Activated T-helper 1 cell treated with Interleukin-2 at 50 U/mL for 16 hours (primary cell): ENCODE data around the gene MRRF.
A peak's percentile ranks its signal among the peaks of the same experiment; 100 is the strongest.

ENCODE experiments used
- DNase-seq: peaks from one replicate; pipeline ENCODE4 v3.0.0-alpha.2; 2020; ENCODE audit warnings: low read depth

Gene MRRF

GRCh38 chr9:122264360-122265148 is at the start of gene MRRF, which contains the start of gene RBM18:
Gene MRRF, plus strand, starts transcription at chr9:122264882. Its CDS starts 6,010 bp downstream, at chr9:122270892.
Gene RBM18, minus strand, starts transcription at chr9:122264840. Its CDS starts 3,348 bp downstream, at chr9:122261492.
- DNase-seq = peak; percentile 78

GRCh38 chr9:122215663-122216062 is 49.0 kb upstream of the MRRF start:
- DNase-seq = no peak

DNA sequence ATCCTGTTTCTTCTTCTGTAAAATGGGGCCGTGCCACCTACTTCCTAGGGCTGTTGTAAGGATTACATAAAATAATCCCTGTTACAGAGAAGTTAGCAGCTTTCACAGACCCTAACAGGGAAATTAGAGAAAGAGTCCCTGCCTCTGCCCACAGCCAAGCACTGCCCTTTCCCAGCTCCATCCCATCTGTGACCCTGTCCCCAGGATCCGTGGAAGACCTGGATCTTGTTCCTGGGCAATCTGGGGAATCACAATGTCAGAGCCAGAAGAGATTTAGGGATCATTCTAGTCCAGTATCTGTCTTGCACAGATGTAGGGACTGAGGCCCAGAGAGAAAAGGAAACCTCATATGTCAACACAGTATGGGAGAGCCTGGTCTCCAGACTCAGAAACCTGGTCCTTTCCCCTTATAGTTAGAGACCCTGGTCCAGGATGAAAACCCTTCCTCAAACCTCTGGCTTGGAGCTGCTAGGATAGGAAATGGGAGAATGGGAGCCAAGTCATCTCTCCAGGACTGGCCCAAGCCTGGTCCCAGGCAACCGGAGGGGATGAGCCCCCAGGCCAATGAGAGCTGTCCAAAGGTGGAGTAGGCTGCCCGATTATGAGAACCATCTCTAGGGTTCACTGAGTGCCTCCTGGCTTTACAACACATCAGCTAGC is 48.4 kb upstream of the MRRF start:
- no peak for DNase-seq

GRCh38 chr9:122216798-122217418 is 47.8 kb upstream of the MRRF start:
- no peak for DNase-seq

DNA sequence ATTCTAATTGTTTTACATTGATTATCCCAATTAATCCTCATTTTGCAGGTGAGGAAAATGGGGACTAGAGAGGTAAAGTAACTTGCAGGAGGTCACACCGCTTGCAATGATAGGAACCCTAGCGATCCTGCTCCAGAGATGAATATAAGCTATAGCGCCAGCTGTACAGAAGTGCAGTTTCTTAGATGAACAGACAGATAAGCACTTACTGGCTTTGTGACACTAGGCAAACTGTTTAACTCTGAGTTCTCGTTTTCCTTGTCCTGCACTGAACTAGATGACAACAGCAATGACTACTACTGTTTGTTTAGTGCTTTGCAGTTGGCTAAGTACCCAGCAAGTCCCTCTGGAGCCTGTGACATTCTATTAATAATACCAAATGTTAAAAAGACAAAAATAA is 47.0 kb upstream of the MRRF start:
- no peak for DNase-seq

DNA sequence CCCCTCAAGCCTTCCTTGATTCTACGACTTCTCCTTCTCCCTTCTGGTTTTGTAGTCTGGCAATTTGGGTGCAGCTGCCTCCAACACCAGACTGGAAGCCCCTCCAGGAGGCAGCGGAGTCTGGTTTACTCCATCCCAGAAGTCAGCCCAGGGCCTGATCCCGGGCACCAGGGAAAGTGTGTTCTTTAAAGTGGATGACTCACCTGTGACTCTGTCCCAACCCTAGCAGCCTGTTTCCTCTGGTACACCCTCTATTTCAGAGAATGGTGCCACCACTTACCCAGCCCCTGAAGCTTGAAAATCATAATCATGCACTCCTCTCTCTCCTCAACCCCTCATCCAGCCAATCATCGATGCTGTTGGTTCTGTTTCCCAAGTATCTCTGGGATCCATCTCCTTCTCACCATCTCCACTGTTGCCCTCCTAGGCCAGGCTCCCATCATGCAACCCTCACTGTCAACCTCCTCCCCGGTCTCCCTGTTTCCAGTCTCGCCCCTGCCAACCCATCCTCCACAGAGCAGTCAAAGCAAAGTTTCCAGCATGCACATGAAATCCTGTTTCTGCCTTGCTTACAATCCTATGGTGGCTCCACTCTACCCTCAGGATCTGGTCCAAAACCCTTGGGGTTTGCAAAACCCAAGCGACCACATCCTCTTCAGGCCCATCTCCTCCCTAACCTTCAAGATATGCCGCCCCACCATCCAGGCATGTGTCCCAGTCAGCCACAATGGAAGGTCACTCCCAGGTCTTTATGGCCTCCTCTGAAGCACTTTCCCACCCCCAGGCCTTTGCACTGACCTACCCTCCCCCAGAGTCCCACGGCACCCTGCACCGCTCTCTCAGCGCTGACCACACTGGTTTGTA is 46.4 kb upstream of the MRRF start:
- DNase-seq = no peak

GRCh38 chr9:122218935-122219855 is 45.5 kb upstream of the MRRF start:
- no peak for DNase-seq

GRCh38 chr9:122219856-122220672 is 44.6 kb upstream of the MRRF start:
- DNase-seq = no peak

GRCh38 chr9:122220673-122221182 is 44.0 kb upstream of the MRRF start:
- DNase-seq = no peak

DNA sequence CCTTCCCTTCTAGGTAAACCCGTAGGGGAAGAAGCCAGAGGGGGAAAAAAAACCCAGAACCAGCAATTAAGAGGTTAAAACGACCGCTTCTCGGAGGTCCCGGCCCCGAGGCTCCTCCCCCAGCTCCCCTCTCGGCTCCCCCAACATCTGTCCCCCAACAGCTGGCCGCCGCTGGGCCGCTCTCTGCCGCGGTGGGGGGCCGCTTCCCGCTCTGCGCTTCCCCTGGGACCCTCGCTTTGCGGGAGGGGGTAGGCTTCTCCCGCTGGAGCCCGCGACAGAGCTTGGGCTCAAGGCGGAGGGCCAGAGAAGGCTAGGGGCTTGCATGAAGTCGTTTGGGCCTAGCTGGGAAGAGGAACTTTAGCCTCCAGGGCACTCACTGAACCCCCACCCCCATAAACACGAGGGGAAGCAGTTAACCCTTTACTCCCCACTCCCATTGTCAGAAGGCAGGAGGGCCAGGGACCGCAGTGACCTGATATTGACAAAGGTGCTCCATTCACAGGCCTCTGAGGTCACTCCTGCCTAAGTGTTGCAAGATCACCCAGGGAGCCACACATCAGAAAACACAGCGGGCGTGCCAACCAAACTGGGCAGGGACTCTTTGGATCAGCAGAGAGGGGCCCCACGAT is 43.4 kb upstream of the MRRF start:
- DNase-seq = no peak

- DNase-seq = no peak
Observed at GRCh38 chr9:122222791-122223190, 41.9 kb upstream of the MRRF start.

- no peak for DNase-seq
Observed at GRCh38 chr9:122223435-122223834, 41.2 kb upstream of the MRRF start.

GRCh38 chr9:122225312-122226141 is 39.2 kb upstream of the MRRF start:
- no peak for DNase-seq

DNA sequence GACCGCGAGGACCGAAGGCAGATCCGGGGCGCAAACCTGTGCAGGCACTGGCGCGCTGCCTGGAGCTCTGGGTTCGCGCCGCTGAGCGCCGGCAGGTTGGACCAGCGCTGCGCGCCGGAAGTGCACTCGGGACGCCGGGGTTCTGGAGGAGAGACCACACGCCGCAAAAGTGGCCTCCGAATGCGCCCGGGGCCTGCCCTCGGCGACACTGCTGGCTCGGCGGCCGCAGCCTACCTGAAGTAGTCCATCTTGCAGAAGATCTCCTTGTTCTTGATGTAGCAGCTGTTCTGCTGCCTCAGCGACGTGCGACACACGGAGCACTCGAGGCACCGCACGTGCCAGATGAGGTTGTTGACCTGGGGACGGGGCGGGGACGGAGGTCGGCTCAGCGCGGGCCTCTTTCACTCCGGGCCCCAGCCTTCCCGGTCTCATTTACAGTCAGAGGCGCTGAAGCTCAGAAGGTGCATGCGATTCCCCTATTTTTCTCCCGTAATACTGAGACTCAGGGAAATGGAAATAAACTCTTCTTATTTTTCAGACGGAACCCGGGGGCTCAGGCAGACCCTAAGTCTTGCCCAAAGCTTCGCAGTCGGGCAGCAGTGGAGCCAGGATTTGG is 38.4 kb upstream of the MRRF start:
- no peak for DNase-seq

- DNase-seq = no peak
Observed at GRCh38 chr9:122226758-122227574, 37.7 kb upstream of the MRRF start.

DNA sequence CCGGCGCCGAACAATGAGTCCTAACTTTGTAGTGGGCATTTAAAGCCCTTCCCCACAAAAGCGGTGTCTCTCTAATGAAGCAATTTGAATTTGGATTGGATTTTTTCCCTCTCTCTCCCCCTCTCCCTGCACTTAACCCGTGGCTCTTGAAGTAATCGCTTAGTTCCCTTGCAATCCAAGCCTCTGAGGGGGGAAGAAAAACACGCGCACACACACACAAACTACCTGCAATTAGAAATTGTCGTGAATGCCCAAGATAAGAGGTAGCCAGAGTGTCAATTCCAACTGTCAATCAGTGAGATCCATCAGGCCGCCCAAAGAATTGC is 37.1 kb upstream of the MRRF start:
- no peak for DNase-seq

DNA sequence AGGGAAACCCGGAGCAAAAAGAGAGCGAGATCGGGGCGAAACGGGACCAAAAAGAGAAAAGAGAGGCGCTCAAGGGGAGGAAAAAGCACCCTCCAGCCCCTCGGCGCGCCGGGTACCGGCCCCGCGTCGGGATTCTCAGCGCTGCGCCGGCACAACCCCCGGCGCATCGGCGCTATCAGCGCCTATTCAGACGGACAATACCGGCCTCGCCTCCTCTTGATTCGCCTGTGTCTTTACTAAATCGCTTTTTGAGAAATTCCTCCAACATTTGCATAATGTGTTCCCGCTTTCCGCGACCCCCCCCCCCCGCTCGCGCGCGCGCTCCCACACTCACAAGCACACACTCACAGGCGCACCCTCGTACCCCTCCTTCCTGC is 36.5 kb upstream of the MRRF start:
- DNase-seq = no peak
